SU-DHL-6 (cell line): ENCODE results near the gene CDC25C.

Experiments used
- CTCF ChIP-seq: fragments of 200-600 bp; sonication (generic); IDR thresholded peaks from one replicate; pipeline ENCODE4 v1.5.1; 2017; ENCODE audit warnings: antibody characterized with exemption, mild to moderate bottlenecking, low read length, moderate library complexity; ENCODE audit not compliant: insufficient read depth, poor library complexity, severe bottlenecking
- EZH2phosphoT487 ChIP-seq: fragments of 200-600 bp; sonication (generic), shearing (Covaris generic); conservative IDR thresholded peaks from 2 replicates; pipeline ENCODE4 v1.6.1; 2018; ENCODE audit warnings: mild to moderate bottlenecking, antibody characterized with exemption, low read length, moderate library complexity, mixed read lengths

- TF ChIP-seq CTCF = no peak
- TF ChIP-seq EZH2phosphoT487 = no peak
Observed at GRCh38 chr5:138344887-138345622, 13.5 kb upstream of the CDC25C start.
